GF-D8 (cell line): ENCODE results near the gene GATAD2B.

ENCODE experiments used
- DNase-seq: peaks from one replicate; lab custom pipeline; 2025; lab: John Stamatoyannopoulos, UW

The GATAD2B gene

GRCh38 chr1:153922972-153923925 is at the start of gene GATAD2B:
Gene GATAD2B, minus strand, starts transcription at chr1:153922972. Its CDS starts 94,625 bp downstream, at chr1:153828347.
- peak; percentile 99 for DNase-seq

GRCh38 chr1:153970346-153970745 is 47.6 kb upstream of the GATAD2B start:
- DNase-seq, result no peak

GRCh38 chr1:153968972-153969371 is 46.2 kb upstream of the GATAD2B start:
- no peak for DNase-seq

- no peak for DNase-seq
Measured at GRCh38 chr1:153968408-153968807, 45.6 kb upstream of the GATAD2B start.

- DNase-seq, result no peak
Measured at GRCh38 chr1:153968000-153968363, 45.2 kb upstream of the GATAD2B start.

GRCh38 chr1:153967107-153967999 is 44.6 kb upstream of the GATAD2B start, which contains the start of gene CREB3L4:
Gene CREB3L4, plus strand, starts transcription at chr1:153967902. Its CDS starts 624 bp downstream, at chr1:153968526.
- DNase-seq, result peak; percentile 94

- no peak for DNase-seq
Measured at GRCh38 chr1:153963850-153964331, 41.1 kb upstream of the GATAD2B start.

- DNase-seq, result peak; percentile 87
Measured at GRCh38 chr1:153963030-153963849, 40.5 kb upstream of the GATAD2B start, which contains the start of gene SLC39A1. Gene SLC39A1, minus strand, starts transcription at chr1:153963537. Its CDS starts 822 bp downstream, at chr1:153962715.

- DNase-seq, result peak; percentile 15
Measured at GRCh38 chr1:153962088-153963029, 39.6 kb upstream of the GATAD2B start.

GRCh38 chr1:153961421-153961820 is 38.6 kb upstream of the GATAD2B start:
- DNase-seq, result no peak

GRCh38 chr1:153960206-153960605 is 37.4 kb upstream of the GATAD2B start:
- no peak for DNase-seq

GRCh38 chr1:153959454-153959853 is 36.7 kb upstream of the GATAD2B start:
- DNase-seq, result no peak

GRCh38 chr1:153958961-153959260 is 36.1 kb upstream of the GATAD2B start:
- no peak for DNase-seq

GRCh38 chr1:153958111-153958960 is 35.6 kb upstream of the GATAD2B start, which contains the start of gene CRTC2:
Gene CRTC2, minus strand, starts transcription at chr1:153958612. Its CDS starts 115 bp downstream, at chr1:153958497.
- peak; percentile 94 for DNase-seq

- DNase-seq, result no peak
Measured at GRCh38 chr1:153957744-153958110, 35.0 kb upstream of the GATAD2B start.

- DNase-seq, result no peak
Measured at GRCh38 chr1:153956997-153957715, 34.4 kb upstream of the GATAD2B start.

GRCh38 chr1:153954826-153955225 is 32.1 kb upstream of the GATAD2B start:
- no peak for DNase-seq

GRCh38 chr1:153953859-153954365 is 31.1 kb upstream of the GATAD2B start:
- no peak for DNase-seq
